ENCODE data around the gene TARS2.

- no peak for TF ChIP-seq POLR2A (IDR thresholded peaks at IDR 0.05)
- no peak for TF ChIP-seq CTCF (IDR thresholded peaks at IDR 0.05)
- TF ChIP-seq EP300 (IDR thresholded peaks at IDR 0.05), result no peak
Measured at GRCh38 chr1:150536836-150537731, 49.9 kb downstream of the TARS2 start.

Measured in tibial nerve (tissue), 4 donors.